Astrocyte (in vitro differentiated cells and primary cell): Measurements from ENCODE around the gene IQCH. TPM values are rescaled to one million over a fixed set of nuclear protein-coding genes. Genes with fewer than 3 reads are reported as not detected.

Experiments used
- DNase-seq: peaks from one replicate; pipeline ENCODE4 v3.0.0-alpha.2; 2010; ENCODE audit warnings: low read depth
- FAIRE-seq: peaks from 2 replicates; lab custom pipeline; 2011; peaks lifted over from hg19 to GRCh38; lab: Jason Lieb, UNC
- H2AFZ ChIP-seq: 2 replicates; pipeline ENCODE4 v1.6.0; 2012; ENCODE audit warnings: low read depth, low read length, inconsistent platforms
- H3K27ac ChIP-seq: 2 replicates; pipeline ENCODE4 v1.5.1; 2011; ENCODE audit warnings: low read depth, low read length, inconsistent platforms
- H3K27me3 ChIP-seq: 2 replicates; pipeline ENCODE4 v1.6.0; 2011; ENCODE audit warnings: low read length, inconsistent platforms; ENCODE audit not compliant: insufficient read depth
- H3K36me3 ChIP-seq: 2 replicates; pipeline ENCODE4 v1.5.1; 2011; ENCODE audit warnings: low read length, inconsistent platforms; ENCODE audit not compliant: insufficient read depth
- H3K4me1 ChIP-seq: 2 replicates; pipeline ENCODE4 v1.5.1; 2011; ENCODE audit warnings: low read length, inconsistent platforms; ENCODE audit not compliant: insufficient read depth
- H3K4me2 ChIP-seq: 2 replicates; pipeline ENCODE4 v1.6.0; 2012; ENCODE audit warnings: low read length, inconsistent platforms
- H3K4me3 ChIP-seq: 2 replicates; pipeline ENCODE4 v1.5.1; 2011; ENCODE audit warnings: low read depth, mild to moderate bottlenecking, low read length, inconsistent platforms; ENCODE audit not compliant: insufficient read depth
- H3K79me2 ChIP-seq: 2 replicates; pipeline ENCODE4 v1.6.0; 2012; ENCODE audit warnings: mild to moderate bottlenecking, low read length, inconsistent platforms; ENCODE audit not compliant: insufficient read depth
- H3K9ac ChIP-seq: 2 replicates; pipeline ENCODE4 v1.6.0; 2012; ENCODE audit warnings: mild to moderate bottlenecking, low read length, inconsistent platforms
- H3K9me3 ChIP-seq: 2 replicates; pipeline ENCODE4 v1.5.1; 2012; ENCODE audit warnings: low read depth, mild to moderate bottlenecking, low read length, inconsistent platforms; ENCODE audit not compliant: insufficient read depth
- H4K20me1 ChIP-seq: 2 replicates; pipeline ENCODE4 v1.6.0; 2012; ENCODE audit warnings: low read length, inconsistent platforms; ENCODE audit not compliant: insufficient read depth
- H3K27ac Mint-ChIP-seq: one replicate; pipeline ENCODE4 v1.8.0; 2021; ENCODE audit warnings: mild to moderate bottlenecking, mixed read lengths; ENCODE audit not compliant: unreplicated experiment
- H3K27me3 Mint-ChIP-seq: one replicate; pipeline ENCODE4 v1.8.0; 2021; ENCODE audit warnings: low read depth, mixed read lengths; ENCODE audit not compliant: unreplicated experiment
- H3K36me3 Mint-ChIP-seq: one replicate; pipeline ENCODE4 v1.8.0; 2021; ENCODE audit warnings: low read depth, mixed read lengths; ENCODE audit not compliant: unreplicated experiment
- H3K4me1 Mint-ChIP-seq: one replicate; pipeline ENCODE4 v1.8.0; 2021; ENCODE audit warnings: low read depth, mixed read lengths; ENCODE audit not compliant: unreplicated experiment
- H3K4me3 Mint-ChIP-seq: one replicate; pipeline ENCODE4 v1.8.0; 2021; ENCODE audit warnings: mild to moderate bottlenecking, moderate library complexity, mixed read lengths; ENCODE audit not compliant: unreplicated experiment
- H3K9me3 Mint-ChIP-seq: one replicate; pipeline ENCODE4 v1.8.0; 2021; ENCODE audit warnings: mild to moderate bottlenecking, mixed read lengths; ENCODE audit not compliant: unreplicated experiment
- CTCF ChIP-seq: IDR thresholded peaks from 2 replicates; pipeline ENCODE4 v1.5.1; 2011; ENCODE audit warnings: low read depth, mild to moderate bottlenecking, inconsistent platforms, low read length, moderate library complexity; ENCODE audit not compliant: insufficient read depth
- EZH2 ChIP-seq: IDR thresholded peaks from 2 replicates; pipeline ENCODE4 v1.6.1; 2012; ENCODE audit warnings: mild to moderate bottlenecking, low read length, inconsistent platforms; ENCODE audit not compliant: insufficient read depth
- total RNA-seq: library from RNA; stranded (reverse); gene quantifications from 2 replicates; pipeline ENCODE4 v1.2.1, GENCODE V29; 2021

Gene IQCH
- total RNA-seq, 1 donor from 2014 or later = 2.7 TPM

GRCh38 chr15:67365994-67366393 is 111.4 kb downstream of the IQCH start:
- Histone ChIP-seq H3K27ac (no peak overlapping the region), H3K4me2 (no peak overlapping the region), H3K27me3 (no peaks in the 10 kb centered on the region), H3K36me3 (no peaks in the 10 kb centered on the region), H3K79me2 (no peaks in the 10 kb centered on the region), H4K20me1 (no peaks in the 10 kb centered on the region), H2AFZ (no peak overlapping the region), H3K4me1 (no peaks in the 10 kb centered on the region), H3K4me3 (no peak overlapping the region), H3K9me3 (no peaks in the 10 kb centered on the region), H3K9ac (no peak overlapping the region)
- Mint-ChIP-seq H3K4me1 (no peaks in the 10 kb centered on the region), H3K27me3 (peaks cover 22% of the 10 kb centered on the region), H3K27ac (no peak overlapping the region), H3K36me3 (peaks cover 2% of the 10 kb centered on the region), H3K9me3 (no peaks in the 10 kb centered on the region), H3K4me3 (no peak overlapping the region)
- FAIRE-seq (no peak), DNase-seq (no peak)
- no peak for TF ChIP-seq CTCF
- no peak for TF ChIP-seq EZH2

GRCh38 chr15:67366904-67367303 is 112.3 kb downstream of the IQCH start:
- H2AFZ ChIP-seq = no peak overlapping the region
- Mint-ChIP-seq H3K36me3 (peaks cover 2% of the 10 kb centered on the region), H3K9me3 (no peaks in the 10 kb centered on the region), H3K4me3 (no peak overlapping the region), H3K27me3 (peaks cover 20% of the 10 kb centered on the region), H3K27ac (no peak overlapping the region), H3K4me1 (no peaks in the 10 kb centered on the region)
- no peak overlapping the region for H3K27ac ChIP-seq
- H3K4me3 ChIP-seq = no peak overlapping the region
- H3K9ac ChIP-seq = no peak overlapping the region
- H3K9me3 ChIP-seq = no peaks in the 10 kb centered on the region
- H3K79me2 ChIP-seq = no peaks in the 10 kb centered on the region
- no peak for DNase-seq
- TF ChIP-seq CTCF (no peak), EZH2 (no peak)
- no peaks in the 10 kb centered on the region for H3K36me3 ChIP-seq
- no peak for FAIRE-seq
- no peaks in the 10 kb centered on the region for H3K4me1 ChIP-seq
- H3K4me2 ChIP-seq = no peak overlapping the region
- H3K27me3 ChIP-seq = no peaks in the 10 kb centered on the region
- no peaks in the 10 kb centered on the region for H4K20me1 ChIP-seq

- no peaks in the 10 kb centered on the region for H4K20me1 ChIP-seq
- no peaks in the 10 kb centered on the region for H3K36me3 ChIP-seq
- H3K27ac ChIP-seq = no peak overlapping the region
- H3K9me3 ChIP-seq = no peaks in the 10 kb centered on the region
- Mint-ChIP-seq H3K4me3 (no peak overlapping the region), H3K4me1 (no peaks in the 10 kb centered on the region), H3K9me3 (no peaks in the 10 kb centered on the region), H3K36me3 (no peaks in the 10 kb centered on the region), H3K27me3 (peaks cover 18% of the 10 kb centered on the region), H3K27ac (no peak overlapping the region)
- H3K79me2 ChIP-seq = no peaks in the 10 kb centered on the region
- no peak overlapping the region for H3K9ac ChIP-seq
- no peaks in the 10 kb centered on the region for H3K27me3 ChIP-seq
- TF ChIP-seq CTCF (no peak), EZH2 (no peak)
- DNase-seq = no peak
- H2AFZ ChIP-seq = no peak overlapping the region
- no peaks in the 10 kb centered on the region for H3K4me1 ChIP-seq
- H3K4me3 ChIP-seq = no peak overlapping the region
- H3K4me2 ChIP-seq = no peak overlapping the region
- no peak for FAIRE-seq
Measured at GRCh38 chr15:67369359-67369998, 114.9 kb downstream of the IQCH start.
